ENCODE data around the gene TACR1.

DNA sequence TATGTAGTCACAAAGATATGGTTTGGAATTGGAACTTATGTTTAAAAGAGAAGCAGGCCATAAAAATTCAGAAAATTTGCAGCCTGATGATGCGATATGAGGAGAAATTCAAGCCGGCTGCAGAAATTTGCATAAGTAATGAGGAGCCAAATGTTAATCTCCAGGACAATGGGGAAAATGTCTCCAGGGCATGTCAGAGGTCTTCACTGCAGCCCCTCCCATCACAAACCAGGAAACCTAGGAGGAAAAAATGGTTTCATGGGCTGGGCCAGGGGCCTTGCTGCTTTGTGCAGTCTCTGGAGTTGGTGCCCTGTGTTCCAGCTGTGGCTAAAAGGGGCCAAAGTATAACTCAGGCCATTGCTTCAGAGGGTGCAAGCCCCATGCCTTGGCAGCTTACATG lies 28.4 kb downstream of the TACR1 start:
- TF ChIP-seq ZNF473 (tag by site-specific recombination; IDR thresholded peaks at IDR 0.05): no peak
- TF ChIP-seq RBAK (tag by site-specific recombination; IDR thresholded peaks at IDR 0.05): no peak
- TF ChIP-seq ZNF138 (tag by site-specific recombination; IDR thresholded peaks at IDR 0.05; ENCODE audit: borderline replicate concordance): no peak
- TF ChIP-seq ZNF544 (tag by site-specific recombination; IDR thresholded peaks at IDR 0.05): no peak
- TF ChIP-seq, protein P1, sequence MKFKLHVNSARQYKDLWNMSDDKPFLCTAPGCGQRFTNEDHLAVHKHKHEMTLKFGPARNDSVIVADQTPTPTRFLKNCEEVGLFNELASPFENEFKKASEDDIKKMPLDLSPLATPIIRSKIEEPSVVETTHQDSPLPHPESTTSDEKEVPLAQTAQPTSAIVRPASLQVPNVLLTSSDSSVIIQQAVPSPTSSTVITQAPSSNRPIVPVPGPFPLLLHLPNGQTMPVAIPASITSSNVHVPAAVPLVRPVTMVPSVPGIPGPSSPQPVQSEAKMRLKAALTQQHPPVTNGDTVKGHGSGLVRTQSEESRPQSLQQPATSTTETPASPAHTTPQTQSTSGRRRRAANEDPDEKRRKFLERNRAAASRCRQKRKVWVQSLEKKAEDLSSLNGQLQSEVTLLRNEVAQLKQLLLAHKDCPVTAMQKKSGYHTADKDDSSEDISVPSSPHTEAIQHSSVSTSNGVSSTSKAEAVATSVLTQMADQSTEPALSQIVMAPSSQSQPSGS (tag by site-specific recombination; IDR thresholded peaks at IDR 0.05; ENCODE audit: low read depth): no peak
- TF ChIP-seq KLF7 (tag by site-specific recombination; IDR thresholded peaks at IDR 0.05; ENCODE audit: borderline replicate concordance): no peak
- TF ChIP-seq ZBTB8A (tag by site-specific recombination; IDR thresholded peaks at IDR 0.05): no peak
- TF ChIP-seq, protein P2, sequence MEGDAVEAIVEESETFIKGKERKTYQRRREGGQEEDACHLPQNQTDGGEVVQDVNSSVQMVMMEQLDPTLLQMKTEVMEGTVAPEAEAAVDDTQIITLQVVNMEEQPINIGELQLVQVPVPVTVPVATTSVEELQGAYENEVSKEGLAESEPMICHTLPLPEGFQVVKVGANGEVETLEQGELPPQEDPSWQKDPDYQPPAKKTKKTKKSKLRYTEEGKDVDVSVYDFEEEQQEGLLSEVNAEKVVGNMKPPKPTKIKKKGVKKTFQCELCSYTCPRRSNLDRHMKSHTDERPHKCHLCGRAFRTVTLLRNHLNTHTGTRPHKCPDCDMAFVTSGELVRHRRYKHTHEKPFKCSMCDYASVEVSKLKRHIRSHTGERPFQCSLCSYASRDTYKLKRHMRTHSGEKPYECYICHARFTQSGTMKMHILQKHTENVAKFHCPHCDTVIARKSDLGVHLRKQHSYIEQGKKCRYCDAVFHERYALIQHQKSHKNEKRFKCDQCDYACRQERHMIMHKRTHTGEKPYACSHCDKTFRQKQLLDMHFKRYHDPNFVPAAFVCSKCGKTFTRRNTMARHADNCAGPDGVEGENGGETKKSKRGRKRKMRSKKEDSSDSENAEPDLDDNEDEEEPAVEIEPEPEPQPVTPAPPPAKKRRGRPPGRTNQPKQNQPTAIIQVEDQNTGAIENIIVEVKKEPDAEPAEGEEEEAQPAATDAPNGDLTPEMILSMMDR (tag by site-specific recombination; IDR thresholded peaks at IDR 0.05): no peak
- TF ChIP-seq ZNF530 (tag by site-specific recombination; IDR thresholded peaks at IDR 0.05; ENCODE audit: low read depth): no peak
- TF ChIP-seq ZNF324 (tag by site-specific recombination; IDR thresholded peaks at IDR 0.05): no peak
- no peak for TF ChIP-seq ZNF274 (IDR thresholded peaks at IDR 0.05; ENCODE audit: low read length)
- no peak for TF ChIP-seq ZNF274 (tag by site-specific recombination; IDR thresholded peaks at IDR 0.05; ENCODE audit: borderline replicate concordance)
- no peak for TF ChIP-seq ZNF433 (tag by site-specific recombination; IDR thresholded peaks at IDR 0.05; ENCODE audit: low read depth)

Data from HEK293 (cell line).